ENCODE measurements around the gene AP5S1.

DNA sequence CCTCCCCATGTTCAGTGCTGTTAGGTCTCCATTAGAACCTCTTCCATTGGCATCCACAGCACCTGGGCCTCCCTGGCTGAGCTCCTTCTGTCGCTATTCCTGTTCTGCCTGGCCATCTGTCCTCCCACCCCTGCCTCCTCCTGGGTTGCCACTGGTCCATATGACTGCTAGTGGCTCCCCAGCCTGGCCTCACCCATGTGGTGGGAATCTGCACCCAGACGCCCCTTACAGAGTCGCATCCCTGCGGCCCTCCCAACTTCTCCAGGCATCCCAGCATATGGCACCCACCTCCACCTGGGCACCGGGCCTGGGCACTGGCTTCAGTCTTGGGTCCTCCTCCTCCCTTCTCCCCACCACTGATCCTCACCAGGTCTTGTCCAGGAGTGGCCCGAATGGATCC is 16.5 kb upstream of the AP5S1 start:
- TF ChIP-seq, protein P1, sequence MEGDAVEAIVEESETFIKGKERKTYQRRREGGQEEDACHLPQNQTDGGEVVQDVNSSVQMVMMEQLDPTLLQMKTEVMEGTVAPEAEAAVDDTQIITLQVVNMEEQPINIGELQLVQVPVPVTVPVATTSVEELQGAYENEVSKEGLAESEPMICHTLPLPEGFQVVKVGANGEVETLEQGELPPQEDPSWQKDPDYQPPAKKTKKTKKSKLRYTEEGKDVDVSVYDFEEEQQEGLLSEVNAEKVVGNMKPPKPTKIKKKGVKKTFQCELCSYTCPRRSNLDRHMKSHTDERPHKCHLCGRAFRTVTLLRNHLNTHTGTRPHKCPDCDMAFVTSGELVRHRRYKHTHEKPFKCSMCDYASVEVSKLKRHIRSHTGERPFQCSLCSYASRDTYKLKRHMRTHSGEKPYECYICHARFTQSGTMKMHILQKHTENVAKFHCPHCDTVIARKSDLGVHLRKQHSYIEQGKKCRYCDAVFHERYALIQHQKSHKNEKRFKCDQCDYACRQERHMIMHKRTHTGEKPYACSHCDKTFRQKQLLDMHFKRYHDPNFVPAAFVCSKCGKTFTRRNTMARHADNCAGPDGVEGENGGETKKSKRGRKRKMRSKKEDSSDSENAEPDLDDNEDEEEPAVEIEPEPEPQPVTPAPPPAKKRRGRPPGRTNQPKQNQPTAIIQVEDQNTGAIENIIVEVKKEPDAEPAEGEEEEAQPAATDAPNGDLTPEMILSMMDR (conservative IDR thresholded peaks at IDR 0.05; ENCODE audit: low read length) = no peak
- no peak for TF ChIP-seq EZH2phosphoT487 (IDR thresholded peaks at IDR 0.05; ENCODE audit: borderline replicate concordance)
